ENCODE results near the gene F2RL1. TPM values are rescaled to one million over a fixed set of nuclear protein-coding genes. Genes with fewer than 3 reads are reported as not detected.

Gene F2RL1
- polyA plus RNA-seq, 1 donor from 2014 or later: 0.12 TPM

DNA sequence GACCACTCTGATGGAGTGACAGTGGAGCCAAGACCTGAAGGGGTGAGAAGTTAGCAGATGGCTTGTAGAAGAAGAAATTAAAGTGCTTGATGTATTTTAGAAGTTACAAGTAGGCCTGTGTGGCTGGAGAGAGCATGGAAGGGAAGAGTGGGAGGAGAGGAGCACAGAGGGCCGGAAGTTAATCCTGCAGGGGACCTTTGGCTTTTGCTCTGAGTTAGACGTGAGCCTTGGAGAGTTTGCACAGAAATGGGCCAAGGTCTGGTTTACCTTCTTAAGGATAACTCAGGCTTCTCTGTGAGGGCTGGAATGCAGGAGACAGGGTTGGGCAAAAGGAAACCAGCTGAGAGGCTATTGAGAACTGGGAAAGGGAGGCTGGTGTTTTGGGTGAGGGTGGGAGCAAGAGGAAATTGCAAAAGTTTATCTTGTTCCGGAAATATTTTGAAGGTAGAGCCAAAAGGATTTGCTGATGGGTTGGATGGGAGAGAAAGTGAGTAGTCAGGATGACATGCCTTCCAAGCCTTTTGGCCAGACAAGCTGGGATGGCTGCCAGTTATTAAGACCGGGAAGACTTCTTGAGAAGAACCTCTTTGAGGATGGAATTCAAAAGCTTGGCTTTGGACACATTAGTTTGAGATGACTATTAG lies 17.5 kb upstream of the F2RL1 start:
- Histone ChIP-seq H3K79me2 (replicated peaks; ENCODE audit: insufficient read depth, low read length) (no peaks in the 10 kb centered on the region), H3F3A (ENCODE audit: insufficient read depth, low read length, poor library complexity, severe bottlenecking) (no peaks in the 10 kb centered on the region), H3K36me3 (ENCODE audit: insufficient read depth, low read length) (no peaks in the 10 kb centered on the region), H3K4me2 (ENCODE audit: low read length) (no peak overlapping the region), H3K9me3 (ENCODE audit: low read length) (no peaks in the 10 kb centered on the region), H3K27ac (ENCODE audit: low read length) (no peak overlapping the region), H3K9ac (ENCODE audit: low read length) (no peak overlapping the region), H4K20me1 (ENCODE audit: insufficient read depth) (no peaks in the 10 kb centered on the region), H2AFZ (ENCODE audit: low read depth, low read length) (no peak overlapping the region), H3K27me3 (ENCODE audit: insufficient read depth, low read depth, low read length) (no peaks in the 10 kb centered on the region), H3K4me3 (ENCODE audit: low read length) (no peak overlapping the region), H3K9me2 (ENCODE audit: insufficient read depth, low read length) (no peaks in the 10 kb centered on the region)
- TF ChIP-seq TAF1 (IDR thresholded peaks at IDR 0.05; ENCODE audit: low read depth): no peak
- no peak for TF ChIP-seq POLR2AphosphoS5 (IDR thresholded peaks at IDR 0.05)
- no peak for TF ChIP-seq MXI1 (conservative IDR thresholded peaks at IDR 0.05; ENCODE audit: poor library complexity, severe bottlenecking)
- TF ChIP-seq SMC3 (conservative IDR thresholded peaks at IDR 0.05; ENCODE audit: poor library complexity): no peak
- TF ChIP-seq, protein P1, sequence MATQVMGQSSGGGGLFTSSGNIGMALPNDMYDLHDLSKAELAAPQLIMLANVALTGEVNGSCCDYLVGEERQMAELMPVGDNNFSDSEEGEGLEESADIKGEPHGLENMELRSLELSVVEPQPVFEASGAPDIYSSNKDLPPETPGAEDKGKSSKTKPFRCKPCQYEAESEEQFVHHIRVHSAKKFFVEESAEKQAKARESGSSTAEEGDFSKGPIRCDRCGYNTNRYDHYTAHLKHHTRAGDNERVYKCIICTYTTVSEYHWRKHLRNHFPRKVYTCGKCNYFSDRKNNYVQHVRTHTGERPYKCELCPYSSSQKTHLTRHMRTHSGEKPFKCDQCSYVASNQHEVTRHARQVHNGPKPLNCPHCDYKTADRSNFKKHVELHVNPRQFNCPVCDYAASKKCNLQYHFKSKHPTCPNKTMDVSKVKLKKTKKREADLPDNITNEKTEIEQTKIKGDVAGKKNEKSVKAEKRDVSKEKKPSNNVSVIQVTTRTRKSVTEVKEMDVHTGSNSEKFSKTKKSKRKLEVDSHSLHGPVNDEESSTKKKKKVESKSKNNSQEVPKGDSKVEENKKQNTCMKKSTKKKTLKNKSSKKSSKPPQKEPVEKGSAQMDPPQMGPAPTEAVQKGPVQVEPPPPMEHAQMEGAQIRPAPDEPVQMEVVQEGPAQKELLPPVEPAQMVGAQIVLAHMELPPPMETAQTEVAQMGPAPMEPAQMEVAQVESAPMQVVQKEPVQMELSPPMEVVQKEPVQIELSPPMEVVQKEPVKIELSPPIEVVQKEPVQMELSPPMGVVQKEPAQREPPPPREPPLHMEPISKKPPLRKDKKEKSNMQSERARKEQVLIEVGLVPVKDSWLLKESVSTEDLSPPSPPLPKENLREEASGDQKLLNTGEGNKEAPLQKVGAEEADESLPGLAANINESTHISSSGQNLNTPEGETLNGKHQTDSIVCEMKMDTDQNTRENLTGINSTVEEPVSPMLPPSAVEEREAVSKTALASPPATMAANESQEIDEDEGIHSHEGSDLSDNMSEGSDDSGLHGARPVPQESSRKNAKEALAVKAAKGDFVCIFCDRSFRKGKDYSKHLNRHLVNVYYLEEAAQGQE (IDR thresholded peaks at IDR 0.05; ENCODE audit: borderline replicate concordance): no peak
- no peak for TF ChIP-seq RAD21 (conservative IDR thresholded peaks at IDR 0.05)
- TF ChIP-seq, protein P2, sequence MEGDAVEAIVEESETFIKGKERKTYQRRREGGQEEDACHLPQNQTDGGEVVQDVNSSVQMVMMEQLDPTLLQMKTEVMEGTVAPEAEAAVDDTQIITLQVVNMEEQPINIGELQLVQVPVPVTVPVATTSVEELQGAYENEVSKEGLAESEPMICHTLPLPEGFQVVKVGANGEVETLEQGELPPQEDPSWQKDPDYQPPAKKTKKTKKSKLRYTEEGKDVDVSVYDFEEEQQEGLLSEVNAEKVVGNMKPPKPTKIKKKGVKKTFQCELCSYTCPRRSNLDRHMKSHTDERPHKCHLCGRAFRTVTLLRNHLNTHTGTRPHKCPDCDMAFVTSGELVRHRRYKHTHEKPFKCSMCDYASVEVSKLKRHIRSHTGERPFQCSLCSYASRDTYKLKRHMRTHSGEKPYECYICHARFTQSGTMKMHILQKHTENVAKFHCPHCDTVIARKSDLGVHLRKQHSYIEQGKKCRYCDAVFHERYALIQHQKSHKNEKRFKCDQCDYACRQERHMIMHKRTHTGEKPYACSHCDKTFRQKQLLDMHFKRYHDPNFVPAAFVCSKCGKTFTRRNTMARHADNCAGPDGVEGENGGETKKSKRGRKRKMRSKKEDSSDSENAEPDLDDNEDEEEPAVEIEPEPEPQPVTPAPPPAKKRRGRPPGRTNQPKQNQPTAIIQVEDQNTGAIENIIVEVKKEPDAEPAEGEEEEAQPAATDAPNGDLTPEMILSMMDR (IDR thresholded peaks at IDR 0.05; ENCODE audit: poor library complexity, severe bottlenecking): no peak
- TF ChIP-seq EP300 (conservative IDR thresholded peaks at IDR 0.05; ENCODE audit: poor library complexity, severe bottlenecking): no peak
- no peak for TF ChIP-seq EZH2 (IDR thresholded peaks at IDR 0.05; ENCODE audit: borderline replicate concordance, insufficient read depth, low read length, poor library complexity, severe bottlenecking)

DNA sequence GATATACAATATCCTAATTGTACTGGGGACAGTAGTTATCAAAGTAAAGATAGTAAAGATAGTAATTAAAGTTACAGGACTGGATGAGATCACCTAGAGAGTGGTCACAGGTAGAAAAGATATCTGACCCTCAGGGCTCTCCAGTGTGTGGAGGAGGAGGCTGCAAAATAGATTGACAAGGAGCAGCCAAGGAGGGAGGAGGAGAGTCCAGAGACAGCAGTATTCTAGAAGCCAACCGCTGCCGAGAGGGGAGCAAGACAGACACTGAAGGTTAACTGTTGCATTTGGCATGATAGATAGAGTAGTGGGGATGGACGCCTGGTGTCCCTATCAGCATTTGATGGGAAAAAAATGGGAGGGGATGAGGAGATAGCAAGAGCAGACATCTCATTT lies 17.0 kb upstream of the F2RL1 start:
- Histone ChIP-seq H3K36me3 (ENCODE audit: insufficient read depth, low read length) (no peaks in the 10 kb centered on the region), H3K9me3 (ENCODE audit: low read length) (no peaks in the 10 kb centered on the region), H3K79me2 (replicated peaks; ENCODE audit: insufficient read depth, low read length) (no peaks in the 10 kb centered on the region), H3K27me3 (ENCODE audit: insufficient read depth, low read depth, low read length) (no peaks in the 10 kb centered on the region), H3K4me3 (ENCODE audit: low read length) (no peak overlapping the region), H2AFZ (ENCODE audit: low read depth, low read length) (no peak overlapping the region), H3F3A (ENCODE audit: insufficient read depth, low read length, poor library complexity, severe bottlenecking) (no peaks in the 10 kb centered on the region), H4K20me1 (ENCODE audit: insufficient read depth) (no peaks in the 10 kb centered on the region), H3K27ac (ENCODE audit: low read length) (no peak overlapping the region), H3K9ac (ENCODE audit: low read length) (no peak overlapping the region), H3K9me2 (ENCODE audit: insufficient read depth, low read length) (no peaks in the 10 kb centered on the region), H3K4me2 (ENCODE audit: low read length) (no peak overlapping the region)
- TF ChIP-seq POLR2AphosphoS5 (IDR thresholded peaks at IDR 0.05) (no peak), EZH2 (IDR thresholded peaks at IDR 0.05; ENCODE audit: borderline replicate concordance, insufficient read depth, low read length, poor library complexity, severe bottlenecking) (no peak), RAD21 (conservative IDR thresholded peaks at IDR 0.05) (no peak)

Data from neural cell (in vitro differentiated cells).